ENCODE results near the gene MYLK. TPM values are rescaled to one million over a fixed set of nuclear protein-coding genes. Genes with fewer than 3 reads are reported as not detected.

The MYLK gene
- total and polyA plus RNA-seq, 2 of the 4 experiments (the other 2 are of a cell fraction) = 299 to 484 TPM

DNA sequence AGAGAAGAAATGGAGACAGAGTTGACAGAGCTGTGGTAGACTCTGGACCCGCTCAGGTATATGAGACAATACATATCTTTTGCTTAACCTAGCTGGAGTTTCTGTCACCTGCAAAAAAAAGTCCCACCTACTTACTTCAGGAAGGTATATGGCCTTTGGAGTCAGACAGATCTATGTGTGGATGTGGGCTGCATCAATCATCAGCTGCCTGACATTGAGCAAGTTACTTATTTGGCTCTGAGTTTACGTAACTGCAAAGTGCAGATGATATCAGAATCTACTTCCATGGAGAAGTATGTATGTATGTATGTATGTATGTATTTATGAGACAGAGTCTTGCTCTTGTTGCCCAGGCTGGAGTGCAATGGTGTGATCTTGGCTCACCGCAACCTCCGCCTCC lies 124.3 kb downstream of the MYLK start:
- Histone ChIP-seq H2BK20ac (ENCODE audit: low read depth, low read length) (peak overlapping the region; percentile 83), H4K8ac (ENCODE audit: low read depth in 2 of 2, low read length in 2 of 2) (peak overlapping the region; percentile 78 to 84; a peak in 3 of 4 replicates), H4K20me1 (ENCODE audit: insufficient read depth, low read length) (no peaks in the 10 kb centered on the region), H2AK9ac (replicated peaks; ENCODE audit: low read depth, low read length, poor library complexity) (no peak overlapping the region), H2BK5ac (ENCODE audit: low read depth, low read length, poor library complexity, severe bottlenecking) (peak overlapping the region; percentile 85), H3K4me2 (ENCODE audit: low read depth, low read length) (no peak overlapping the region), H2AK5ac (ENCODE audit: low read depth, low read length) (peak overlapping the region; percentile 42; the same call in 1 of the 2 replicates), H3K9me3 (ENCODE audit: control insufficient read depth, insufficient read depth, low read length) (no peaks in the 10 kb centered on the region; the same call in 1 of the 2 replicates), H3K79me1 (ENCODE audit: low read depth in 1 of 2, low read length in 2 of 2) (peaks cover 41 to 77% of the 10 kb centered on the region in 2 experiments), H3K14ac (replicated peaks; ENCODE audit: low read depth, low read length) (peak overlapping the region; percentile 47), H2BK120ac (ENCODE audit: low read depth, low read length) (peak overlapping the region; percentile 94), H3K36me3 (ENCODE audit: control insufficient read depth, insufficient read depth, low read length) (peaks cover 23% of the 10 kb centered on the region), H3K4me1 (ENCODE audit: control insufficient read depth, insufficient read depth, low read length) (peaks cover 31% of the 10 kb centered on the region), H3K4ac (ENCODE audit: low read depth, low read length) (peak overlapping the region; percentile 95), H3K18ac (ENCODE audit: low read depth, low read length) (peak overlapping the region; percentile 66; the same call in 1 of the 2 replicates), H3K4me3 (ENCODE audit: insufficient read depth, low read depth, low read length) (no peak overlapping the region), H4K5ac (ENCODE audit: low read depth, low read length) (peak overlapping the region; percentile 72; the same call in 1 of the 2 replicates), H3K27ac (ENCODE audit: insufficient read depth, low read length) (no peak overlapping the region; the same call in 1 of the 2 replicates), H3K9me1 (ENCODE audit: insufficient read depth, low read length) (peaks cover 40% of the 10 kb centered on the region), H2AFZ (replicated peaks; ENCODE audit: low read length, poor library complexity) (no peak overlapping the region), H4K91ac (ENCODE audit: insufficient read depth, low read depth, low read length) (peak overlapping the region; percentile 88), H3K27me3 (ENCODE audit: control insufficient read depth, insufficient read depth, low read length) (no peaks in the 10 kb centered on the region), H3K56ac (ENCODE audit: extremely low read depth, insufficient read depth, low read length) (peak overlapping the region; percentile 33; the same call in 1 of the 2 replicates), H3K23ac (ENCODE audit: low read depth, low read length) (no peak overlapping the region), H2BK15ac (ENCODE audit: low read depth, low read length) (peak overlapping the region; percentile 85; the same call in 1 of the 3 replicates), H3K9ac (ENCODE audit: low read depth, low read length) (no peak overlapping the region)
- dilution Hi-C loops (cut with HindIII; ENCODE audit: low sequenced_read_pairs, unreplicated experiment) = no loop called here
- BruUV-seq (replicated peaks) = no TSS peak
- 100% methylated on average over 2 of the region's 4 CpGs; no CpG with 5 or more reads in 1 of the 2 experiments for WGBS, 2 experiments (ENCODE audit: extremely low coverage in 2 of 2, insufficient read length in 1 of 2)
- ChIA-PET POLR2A (ENCODE audit: unreplicated experiment) (no interaction called here), CTCF (no interaction called here)
- no peak for DNase-seq
- in situ Hi-C loops (cut with MboI; ENCODE audit: low sequenced_read_pairs) = no loop called here
- ATAC-seq (ENCODE audit: low read depth) = no peak
- no peak for TF ChIP-seq NFE2L2 (IDR thresholded peaks at IDR 0.05; ENCODE audit: low read depth, low read length)
- TF ChIP-seq, protein P1, sequence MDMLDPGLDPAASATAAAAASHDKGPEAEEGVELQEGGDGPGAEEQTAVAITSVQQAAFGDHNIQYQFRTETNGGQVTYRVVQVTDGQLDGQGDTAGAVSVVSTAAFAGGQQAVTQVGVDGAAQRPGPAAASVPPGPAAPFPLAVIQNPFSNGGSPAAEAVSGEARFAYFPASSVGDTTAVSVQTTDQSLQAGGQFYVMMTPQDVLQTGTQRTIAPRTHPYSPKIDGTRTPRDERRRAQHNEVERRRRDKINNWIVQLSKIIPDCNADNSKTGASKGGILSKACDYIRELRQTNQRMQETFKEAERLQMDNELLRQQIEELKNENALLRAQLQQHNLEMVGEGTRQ (IDR thresholded peaks at IDR 0.05; ENCODE audit: low read depth, low read length) = no peak
- TF ChIP-seq RCOR1 (IDR thresholded peaks at IDR 0.05; ENCODE audit: insufficient replicate concordance, low read length) = no peak
- no peak for TF ChIP-seq SMC3 (IDR thresholded peaks at IDR 0.05; ENCODE audit: low read depth, low read length)
- TF ChIP-seq, protein P2, sequence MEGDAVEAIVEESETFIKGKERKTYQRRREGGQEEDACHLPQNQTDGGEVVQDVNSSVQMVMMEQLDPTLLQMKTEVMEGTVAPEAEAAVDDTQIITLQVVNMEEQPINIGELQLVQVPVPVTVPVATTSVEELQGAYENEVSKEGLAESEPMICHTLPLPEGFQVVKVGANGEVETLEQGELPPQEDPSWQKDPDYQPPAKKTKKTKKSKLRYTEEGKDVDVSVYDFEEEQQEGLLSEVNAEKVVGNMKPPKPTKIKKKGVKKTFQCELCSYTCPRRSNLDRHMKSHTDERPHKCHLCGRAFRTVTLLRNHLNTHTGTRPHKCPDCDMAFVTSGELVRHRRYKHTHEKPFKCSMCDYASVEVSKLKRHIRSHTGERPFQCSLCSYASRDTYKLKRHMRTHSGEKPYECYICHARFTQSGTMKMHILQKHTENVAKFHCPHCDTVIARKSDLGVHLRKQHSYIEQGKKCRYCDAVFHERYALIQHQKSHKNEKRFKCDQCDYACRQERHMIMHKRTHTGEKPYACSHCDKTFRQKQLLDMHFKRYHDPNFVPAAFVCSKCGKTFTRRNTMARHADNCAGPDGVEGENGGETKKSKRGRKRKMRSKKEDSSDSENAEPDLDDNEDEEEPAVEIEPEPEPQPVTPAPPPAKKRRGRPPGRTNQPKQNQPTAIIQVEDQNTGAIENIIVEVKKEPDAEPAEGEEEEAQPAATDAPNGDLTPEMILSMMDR (conservative IDR thresholded peaks at IDR 0.05; ENCODE audit: low read depth, low read length) = no peak
- TF ChIP-seq CEBPB (IDR thresholded peaks at IDR 0.05; ENCODE audit: low read depth, low read length) = no peak
- TF ChIP-seq POLR2A (IDR thresholded peaks at IDR 0.05; ENCODE audit: low read depth, low read length) = no peak
- no peak for TF ChIP-seq RAD21 (IDR thresholded peaks at IDR 0.05; ENCODE audit: low read length)
- TF ChIP-seq CHD1 (IDR thresholded peaks at IDR 0.05; ENCODE audit: low read depth, low read length) = no peak
- TF ChIP-seq MXI1 (IDR thresholded peaks at IDR 0.05; ENCODE audit: borderline replicate concordance, low read depth, low read length) = no peak
- TF ChIP-seq, protein P3, sequence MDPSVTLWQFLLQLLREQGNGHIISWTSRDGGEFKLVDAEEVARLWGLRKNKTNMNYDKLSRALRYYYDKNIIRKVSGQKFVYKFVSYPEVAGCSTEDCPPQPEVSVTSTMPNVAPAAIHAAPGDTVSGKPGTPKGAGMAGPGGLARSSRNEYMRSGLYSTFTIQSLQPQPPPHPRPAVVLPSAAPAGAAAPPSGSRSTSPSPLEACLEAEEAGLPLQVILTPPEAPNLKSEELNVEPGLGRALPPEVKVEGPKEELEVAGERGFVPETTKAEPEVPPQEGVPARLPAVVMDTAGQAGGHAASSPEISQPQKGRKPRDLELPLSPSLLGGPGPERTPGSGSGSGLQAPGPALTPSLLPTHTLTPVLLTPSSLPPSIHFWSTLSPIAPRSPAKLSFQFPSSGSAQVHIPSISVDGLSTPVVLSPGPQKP (IDR thresholded peaks at IDR 0.05; ENCODE audit: borderline replicate concordance, low read depth, low read length) = no peak
- no peak for TF ChIP-seq MAZ (IDR thresholded peaks at IDR 0.05; ENCODE audit: borderline replicate concordance, low read depth, low read length)
- no peak for TF ChIP-seq RFX5 (IDR thresholded peaks at IDR 0.05; ENCODE audit: low read depth, low read length)
- no peak for TF ChIP-seq BHLHE40 (IDR thresholded peaks at IDR 0.05; ENCODE audit: low read depth, low read length)
- TF ChIP-seq FOS (IDR thresholded peaks at IDR 0.05; ENCODE audit: low read depth, low read length) = no peak
- no peak for TF ChIP-seq MAFK (IDR thresholded peaks at IDR 0.05; ENCODE audit: low read depth, low read length)
- intact Hi-C loops (cut with micrococcal nuclease) = no loop called here

Data from IMR-90 (cell line).